Stimulated activated effector memory CD8-positive, alpha-beta T cell treated with anti-CD3 and anti-CD28 coated beads, Interleukin-12 subunit alpha, Interleukin-12 subunit beta, amount 100 ng/mL, for 72 hours (primary cell): Measurements from ENCODE around the gene CNOT4.
"Not testable (repeated sequence)": the region's sequence is repeated elsewhere in the genome, so short reads cannot be mapped to it uniquely, and the experiment has no call there.

Experiments
- ATAC-seq: fragments of 150-1000 bp; cut with Tn5 transposase; 2 replicates; pipeline ENCODE4 v1.10.0; 2021
- DNase-seq, 2 donors: peaks; one replicate each; pipeline ENCODE4 v3.0.0; 2021 to 2022; ENCODE audit warnings: low spot score in 2 of 2
- H3K27ac Mint-ChIP-seq: one replicate; pipeline ENCODE4 v1.8.0; 2022; ENCODE audit warnings: mild to moderate bottlenecking, mixed read lengths
- H3K36me3 Mint-ChIP-seq: one replicate; pipeline ENCODE4 v1.8.0; 2022; ENCODE audit warnings: mild to moderate bottlenecking, mixed read lengths
- H3K4me1 Mint-ChIP-seq: one replicate; pipeline ENCODE4 v1.8.0; 2022; ENCODE audit warnings: mixed read lengths
- H3K4me3 Mint-ChIP-seq: one replicate; pipeline ENCODE4 v1.8.0; 2022; ENCODE audit warnings: mild to moderate bottlenecking, mixed read lengths
- H3K9me3 Mint-ChIP-seq: one replicate; pipeline ENCODE4 v1.8.0; 2022; ENCODE audit warnings: mixed read lengths

CNOT4 gene

GRCh38 chr7:135352285-135352684 is 157.6 kb downstream of the CNOT4 start:
- no peak overlapping the region for H3K4me3 Mint-ChIP-seq
- no peaks in the 10 kb centered on the region for H3K36me3 Mint-ChIP-seq
- no peak overlapping the region for H3K27ac Mint-ChIP-seq
- H3K4me1 Mint-ChIP-seq: no peaks in the 10 kb centered on the region
- no peaks in the 10 kb centered on the region for H3K9me3 Mint-ChIP-seq
- ATAC-seq (no peak), DNase-seq (no peak)

GRCh38 chr7:135351070-135351469 is 158.8 kb downstream of the CNOT4 start:
- not testable (repeated sequence) for H3K36me3 Mint-ChIP-seq

DNA sequence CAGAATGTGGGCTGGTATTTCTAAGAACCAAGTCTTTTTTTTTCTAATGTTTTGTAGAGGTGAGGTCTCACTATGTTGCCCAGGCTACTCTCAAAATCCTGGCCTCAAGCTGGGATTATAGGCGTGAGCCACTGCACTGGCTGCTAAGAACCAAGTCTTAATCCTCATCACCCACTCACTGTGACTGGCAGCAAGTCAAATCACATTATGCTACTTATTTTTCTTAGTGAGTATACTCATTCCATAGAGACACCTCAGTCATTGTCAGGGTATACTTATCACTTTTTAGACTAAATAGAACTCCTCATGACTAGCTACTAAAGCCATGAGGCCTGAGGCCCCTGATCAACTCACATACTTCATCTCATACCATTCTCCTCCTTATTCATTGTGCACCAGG is 160.2 kb downstream of the CNOT4 start:
- H3K4me3 Mint-ChIP-seq: no peak overlapping the region
- DNase-seq (no peak), ATAC-seq (no peak)
- H3K36me3 Mint-ChIP-seq: no peaks in the 10 kb centered on the region
- H3K4me1 Mint-ChIP-seq: no peaks in the 10 kb centered on the region
- H3K9me3 Mint-ChIP-seq: no peaks in the 10 kb centered on the region
- no peak overlapping the region for H3K27ac Mint-ChIP-seq

More at GRCh38 chr7:135351070-135351469, 158.8 kb downstream of the CNOT4 start:
- H3K27ac Mint-ChIP-seq, H3K4me1 Mint-ChIP-seq, H3K9me3 Mint-ChIP-seq, DNase-seq, H3K4me3 Mint-ChIP-seq, ATAC-seq: not testable (repeated sequence)

GRCh38 chr7:135348493-135348892 is 161.4 kb downstream of the CNOT4 start:
- Mint-ChIP-seq H3K9me3 (no peaks in the 10 kb centered on the region), H3K4me1 (no peaks in the 10 kb centered on the region), H3K4me3 (no peak overlapping the region), H3K36me3 (no peaks in the 10 kb centered on the region), H3K27ac (no peak overlapping the region)
- ATAC-seq (no peak), DNase-seq (no peak)

- H3K9me3 Mint-ChIP-seq: no peaks in the 10 kb centered on the region
- no peak overlapping the region for H3K4me3 Mint-ChIP-seq
- ATAC-seq: no peak
- no peak overlapping the region for H3K27ac Mint-ChIP-seq
- H3K36me3 Mint-ChIP-seq: no peaks in the 10 kb centered on the region
- DNase-seq: no peak
- no peaks in the 10 kb centered on the region for H3K4me1 Mint-ChIP-seq
Measured at GRCh38 chr7:135343361-135343760, 166.5 kb downstream of the CNOT4 start.

- H3K4me1 Mint-ChIP-seq: no peaks in the 10 kb centered on the region
- DNase-seq (no peak), ATAC-seq (no peak)
- H3K27ac Mint-ChIP-seq: no peak overlapping the region
- H3K4me3 Mint-ChIP-seq: no peak overlapping the region
- H3K9me3 Mint-ChIP-seq: no peaks in the 10 kb centered on the region
- H3K36me3 Mint-ChIP-seq: no peaks in the 10 kb centered on the region
Measured at GRCh38 chr7:135342887-135343286, 167.0 kb downstream of the CNOT4 start.

DNA sequence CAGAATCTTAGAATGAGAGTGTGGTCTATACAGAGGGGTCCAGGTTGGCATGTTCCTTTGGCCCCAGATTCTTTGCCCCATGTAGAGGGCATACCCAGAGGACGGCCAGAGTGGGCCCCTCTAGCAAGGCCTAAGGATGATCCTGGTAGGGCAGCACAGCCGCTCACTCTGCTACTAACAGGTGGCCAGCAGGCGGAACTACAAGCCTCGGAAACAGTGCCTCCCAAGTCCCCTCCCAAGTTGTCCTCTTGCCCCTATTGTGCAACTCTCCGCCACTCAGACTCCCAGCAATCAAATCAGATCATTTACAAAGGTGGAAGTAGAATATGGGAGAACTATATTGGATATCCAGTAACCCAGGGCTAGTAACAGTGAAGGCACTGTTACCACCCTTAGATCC is 168.9 kb downstream of the CNOT4 start:
- H3K9me3 Mint-ChIP-seq: no peaks in the 10 kb centered on the region
- ATAC-seq (no peak), DNase-seq (no peak)
- H3K4me3 Mint-ChIP-seq: no peak overlapping the region
- no peak overlapping the region for H3K27ac Mint-ChIP-seq
- H3K36me3 Mint-ChIP-seq: no peaks in the 10 kb centered on the region
- no peaks in the 10 kb centered on the region for H3K4me1 Mint-ChIP-seq

GRCh38 chr7:135337977-135338550 is 171.8 kb downstream of the CNOT4 start:
- no peaks in the 10 kb centered on the region for H3K9me3 Mint-ChIP-seq
- no peak for ATAC-seq
- no peak overlapping the region for H3K27ac Mint-ChIP-seq
- no peak for DNase-seq
- no peaks in the 10 kb centered on the region for H3K36me3 Mint-ChIP-seq
- no peak overlapping the region for H3K4me3 Mint-ChIP-seq
- no peaks in the 10 kb centered on the region for H3K4me1 Mint-ChIP-seq

- Mint-ChIP-seq H3K4me1 (no peaks in the 10 kb centered on the region), H3K36me3 (no peaks in the 10 kb centered on the region), H3K4me3 (no peak overlapping the region), H3K27ac (no peak overlapping the region), H3K9me3 (no peaks in the 10 kb centered on the region)
- ATAC-seq (no peak), DNase-seq (no peak)
Measured at GRCh38 chr7:135337506-135337905, 172.4 kb downstream of the CNOT4 start.

DNA sequence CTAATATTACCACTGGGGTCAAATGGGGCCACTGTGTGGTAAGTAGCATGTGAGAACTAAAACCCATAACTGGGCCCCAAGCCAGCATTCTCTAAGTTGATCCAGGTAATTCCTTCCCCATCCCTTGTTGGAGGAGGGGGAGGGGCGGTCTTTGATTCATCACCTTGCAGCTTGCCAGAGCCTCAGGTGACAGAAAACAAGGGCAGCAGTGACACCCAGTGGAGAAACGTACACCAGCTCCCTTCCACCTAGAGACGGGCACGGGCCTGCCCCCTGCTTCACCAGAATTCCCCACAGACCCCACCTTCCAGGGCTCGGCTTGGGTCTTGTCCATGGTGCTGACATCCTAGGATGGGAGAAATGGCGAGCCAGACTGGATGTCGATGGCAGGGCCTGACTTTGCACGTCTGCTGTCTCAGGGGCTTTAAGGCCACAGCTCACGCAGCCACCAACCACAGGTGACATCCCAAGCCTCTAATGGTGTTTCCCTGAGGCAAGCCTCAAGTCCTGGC is 174.2 kb downstream of the CNOT4 start:
- Mint-ChIP-seq H3K9me3 (no peaks in the 10 kb centered on the region), H3K4me1 (no peaks in the 10 kb centered on the region), H3K36me3 (no peaks in the 10 kb centered on the region), H3K27ac (no peak overlapping the region), H3K4me3 (no peak overlapping the region)
- DNase-seq (peak in 1 of 2 donors; percentile 53), ATAC-seq (peak; percentile 44)

GRCh38 chr7:135334830-135335543 is 174.9 kb downstream of the CNOT4 start:
- ATAC-seq (no peak), DNase-seq (no peak)
- Mint-ChIP-seq H3K4me1 (no peaks in the 10 kb centered on the region), H3K36me3 (no peaks in the 10 kb centered on the region), H3K9me3 (no peaks in the 10 kb centered on the region), H3K27ac (no peak overlapping the region), H3K4me3 (no peak overlapping the region)

GRCh38 chr7:135333946-135334345 is 176.0 kb downstream of the CNOT4 start:
- ATAC-seq: no peak
- Mint-ChIP-seq H3K4me3 (no peak overlapping the region), H3K4me1 (no peaks in the 10 kb centered on the region), H3K9me3 (no peaks in the 10 kb centered on the region), H3K27ac (no peak overlapping the region), H3K36me3 (no peaks in the 10 kb centered on the region)
- no peak for DNase-seq

DNA sequence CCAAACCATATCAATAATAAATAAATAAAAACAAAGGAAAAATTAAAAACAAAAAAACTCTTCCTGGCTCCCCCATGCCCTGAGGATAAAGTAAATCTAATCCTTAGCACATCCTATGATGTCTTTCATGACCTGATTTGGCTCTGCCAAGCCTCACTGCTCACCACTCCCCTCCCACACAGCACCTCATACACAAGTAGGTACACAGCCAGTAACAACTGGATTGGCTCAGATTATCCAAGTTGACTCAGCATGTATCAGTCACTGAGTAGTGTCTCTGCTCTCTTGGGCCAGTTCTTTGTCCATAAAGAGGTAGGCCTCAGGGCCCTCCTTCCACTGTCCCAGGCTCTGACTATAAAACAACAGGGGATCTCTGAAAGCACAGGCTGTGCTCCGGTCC is 176.7 kb downstream of the CNOT4 start:
- H3K27ac Mint-ChIP-seq: no peak overlapping the region
- H3K4me1 Mint-ChIP-seq: no peaks in the 10 kb centered on the region
- ATAC-seq (peak; percentile 85), DNase-seq (no peak)
- H3K4me3 Mint-ChIP-seq: no peak overlapping the region
- H3K9me3 Mint-ChIP-seq: no peaks in the 10 kb centered on the region
- no peaks in the 10 kb centered on the region for H3K36me3 Mint-ChIP-seq

DNA sequence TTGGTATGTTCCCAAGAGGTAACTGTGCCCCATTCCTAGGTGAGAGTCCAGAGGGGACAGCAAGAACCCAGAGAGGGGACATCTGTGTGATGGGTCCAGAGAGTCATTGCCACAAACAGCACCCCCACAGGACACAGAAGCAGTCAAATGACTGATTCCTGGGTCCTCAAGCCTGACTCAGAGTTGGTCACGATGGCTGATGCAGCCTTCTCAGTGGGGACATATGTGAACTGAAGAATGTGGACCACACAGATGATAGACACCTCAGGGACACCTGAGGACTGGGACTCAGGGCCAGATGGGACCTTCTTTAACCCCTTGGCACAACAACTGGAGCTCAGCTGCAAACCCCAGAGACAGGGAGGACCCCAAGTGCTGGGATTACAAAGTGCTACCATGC is 179.8 kb downstream of the CNOT4 start:
- no peaks in the 10 kb centered on the region for H3K4me1 Mint-ChIP-seq
- H3K9me3 Mint-ChIP-seq: no peaks in the 10 kb centered on the region
- no peak overlapping the region for H3K27ac Mint-ChIP-seq
- ATAC-seq (peak; percentile 42), DNase-seq (no peak)
- H3K4me3 Mint-ChIP-seq: no peak overlapping the region
- no peaks in the 10 kb centered on the region for H3K36me3 Mint-ChIP-seq

DNA sequence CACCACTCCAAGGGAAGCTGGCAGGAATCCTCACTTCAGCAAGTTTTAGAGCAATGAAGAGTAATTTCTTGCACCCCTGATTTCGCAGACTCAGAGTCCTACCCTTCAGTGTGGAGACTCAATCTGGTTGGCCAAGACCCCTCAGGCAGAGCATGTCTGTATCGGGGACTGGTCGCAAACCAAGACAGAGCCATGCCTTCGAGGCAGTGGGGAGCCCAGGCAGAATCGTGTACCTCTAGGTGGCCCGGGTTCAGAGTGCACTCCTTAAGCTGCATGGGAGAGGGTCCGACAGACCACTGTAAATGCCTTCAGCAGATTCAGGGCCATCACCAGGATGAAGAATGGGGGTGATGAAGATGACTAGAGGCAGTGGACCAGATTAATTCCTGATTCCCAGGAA is 181.4 kb downstream of the CNOT4 start:
- Mint-ChIP-seq H3K36me3 (no peaks in the 10 kb centered on the region), H3K4me1 (no peaks in the 10 kb centered on the region), H3K27ac (no peak overlapping the region), H3K4me3 (no peak overlapping the region), H3K9me3 (peaks cover 6% of the 10 kb centered on the region)
- no peak for DNase-seq
- no peak for ATAC-seq

DNA sequence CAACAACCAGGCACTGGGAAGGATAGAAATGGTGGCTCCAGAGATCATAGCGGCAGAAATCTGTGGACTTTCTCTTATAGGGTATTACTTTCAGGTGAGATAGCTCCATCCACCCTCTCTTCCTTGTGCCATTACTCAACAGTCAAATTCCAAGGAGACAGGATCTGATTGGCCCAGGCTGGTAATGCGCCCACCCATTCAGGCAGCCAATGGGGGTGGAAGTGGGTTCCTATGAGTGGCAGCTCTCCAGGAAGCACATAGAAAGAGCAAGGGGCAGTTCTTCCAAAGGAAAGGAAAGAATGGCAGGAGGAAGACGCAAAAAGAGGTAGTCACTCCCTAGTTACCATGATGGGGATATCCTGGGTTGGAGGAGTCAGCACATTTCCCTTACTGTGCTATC is 181.8 kb downstream of the CNOT4 start:
- Mint-ChIP-seq H3K27ac (no peak overlapping the region), H3K9me3 (peaks cover 6% of the 10 kb centered on the region), H3K36me3 (no peaks in the 10 kb centered on the region), H3K4me3 (no peak overlapping the region), H3K4me1 (no peaks in the 10 kb centered on the region)
- no peak for DNase-seq
- no peak for ATAC-seq
